GM10248 (cell line): Measurements from ENCODE around the gene SLC66A2.

Experiments used
- CTCF ChIA-PET: fragments of 300-600 bp; sonication (Branson Sonifier 250); formaldehyde crosslinking; extraction: SDS; loops from one replicate; lab custom pipeline; 2021; ENCODE audit warnings: antibody characterized with exemption; lab: Yijun Ruan, JAX
- POLR2A ChIA-PET: fragments of 350-650 bp; sonication (Branson Sonifier 250); formaldehyde crosslinking; extraction: SDS; loops from one replicate; lab custom pipeline; 2020; ENCODE audit warnings: antibody characterized with exemption; lab: Yijun Ruan, JAX
- DNase-seq: peaks from one replicate; pipeline ENCODE4 v3.0.0; 2012; ENCODE audit errors: extremely low spot score
- TF ChIP-seq, protein P1 (sequence below): IDR thresholded peaks from 2 replicates; pipeline ENCODE4 v1.5.1; 2012; ENCODE audit warnings: mild to moderate bottlenecking, low read depth; ENCODE audit errors: extremely low read depth, missing control alignments, control extremely low read depth

Gene SLC66A2

DNA sequence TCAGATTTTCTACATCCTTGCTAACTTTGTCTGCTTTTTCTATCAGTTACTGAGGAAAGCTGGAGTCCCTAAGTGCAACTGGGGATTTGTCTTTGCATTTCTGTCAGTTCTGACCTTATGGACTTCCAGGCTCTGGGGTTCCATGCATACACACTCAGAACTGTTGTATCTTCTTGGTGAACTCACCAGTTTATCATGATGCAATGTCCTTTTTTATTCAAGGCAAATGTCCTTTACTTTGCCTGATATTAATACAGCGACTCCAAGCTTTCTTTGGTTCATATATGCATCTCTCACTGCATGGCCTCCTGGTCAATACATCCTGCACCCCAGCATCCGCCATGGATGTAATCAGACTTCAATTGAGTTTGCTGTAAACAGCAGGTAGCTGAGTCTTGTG lies 44.7 kb downstream of the SLC66A2 start:
- no peak for DNase-seq
- TF ChIP-seq, protein P1, sequence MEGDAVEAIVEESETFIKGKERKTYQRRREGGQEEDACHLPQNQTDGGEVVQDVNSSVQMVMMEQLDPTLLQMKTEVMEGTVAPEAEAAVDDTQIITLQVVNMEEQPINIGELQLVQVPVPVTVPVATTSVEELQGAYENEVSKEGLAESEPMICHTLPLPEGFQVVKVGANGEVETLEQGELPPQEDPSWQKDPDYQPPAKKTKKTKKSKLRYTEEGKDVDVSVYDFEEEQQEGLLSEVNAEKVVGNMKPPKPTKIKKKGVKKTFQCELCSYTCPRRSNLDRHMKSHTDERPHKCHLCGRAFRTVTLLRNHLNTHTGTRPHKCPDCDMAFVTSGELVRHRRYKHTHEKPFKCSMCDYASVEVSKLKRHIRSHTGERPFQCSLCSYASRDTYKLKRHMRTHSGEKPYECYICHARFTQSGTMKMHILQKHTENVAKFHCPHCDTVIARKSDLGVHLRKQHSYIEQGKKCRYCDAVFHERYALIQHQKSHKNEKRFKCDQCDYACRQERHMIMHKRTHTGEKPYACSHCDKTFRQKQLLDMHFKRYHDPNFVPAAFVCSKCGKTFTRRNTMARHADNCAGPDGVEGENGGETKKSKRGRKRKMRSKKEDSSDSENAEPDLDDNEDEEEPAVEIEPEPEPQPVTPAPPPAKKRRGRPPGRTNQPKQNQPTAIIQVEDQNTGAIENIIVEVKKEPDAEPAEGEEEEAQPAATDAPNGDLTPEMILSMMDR: no peak
- CTCF ChIA-PET: interaction anchor here (1.0 to 1.4 kb wide), 5 partner anchors 10 to 127 kb away, joined by 3 to 4 read pairs (median 3); partner anchors contain the start of genes RBFA and TXNL4A
- POLR2A ChIA-PET: no interaction called here

DNA sequence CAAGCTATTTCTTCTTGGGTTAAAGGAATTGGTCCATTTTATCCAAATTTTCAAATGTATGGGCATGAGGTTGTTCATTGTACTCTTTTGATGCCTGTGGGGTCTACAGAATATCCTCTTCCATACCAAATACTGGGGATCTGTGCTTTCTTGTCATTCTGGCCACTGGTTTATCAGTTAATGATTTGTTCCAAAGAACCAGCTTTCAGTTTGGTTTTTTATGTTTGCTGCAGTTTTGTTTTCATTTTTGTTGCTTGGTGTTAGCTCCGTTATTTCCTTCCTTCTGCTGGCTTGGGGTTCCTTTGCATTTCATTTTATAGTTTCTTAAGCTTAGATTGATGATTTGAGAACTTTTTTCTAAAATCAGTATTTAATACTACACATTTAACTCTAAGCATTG lies 45.5 kb downstream of the SLC66A2 start:
- ChIA-PET POLR2A (no interaction called here), CTCF (interaction anchor here (1.0 to 1.4 kb wide), 5 partner anchors 11 to 128 kb away, joined by 3 to 4 read pairs (median 3); partner anchors contain the start of genes RBFA and TXNL4A)
- TF ChIP-seq, protein P1: no peak
- no peak for DNase-seq

DNA sequence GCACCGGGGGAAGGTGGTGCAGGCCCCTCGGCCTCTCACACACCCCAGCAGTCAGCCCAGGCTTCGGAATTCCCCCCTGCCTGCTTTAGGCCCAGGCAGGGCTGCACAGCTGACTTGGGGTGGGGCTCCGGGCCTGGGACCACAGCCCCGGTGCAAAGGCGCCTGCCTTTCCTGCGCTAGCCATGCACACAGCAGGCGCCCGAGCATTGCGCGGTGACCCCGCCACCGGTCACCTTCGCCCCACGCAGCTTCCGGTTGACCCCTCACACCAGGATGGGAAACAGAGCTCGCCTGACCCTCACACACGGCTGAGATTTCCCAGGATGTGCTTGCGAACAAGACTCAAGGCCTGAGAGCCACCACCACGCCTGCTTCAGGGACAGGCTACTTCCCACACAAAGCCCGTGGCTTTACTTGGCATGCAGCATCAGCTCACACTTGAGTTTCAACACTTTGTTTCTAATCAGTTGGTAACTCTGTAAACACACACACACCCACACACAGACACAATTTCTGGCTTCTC lies 46.0 kb downstream of the SLC66A2 start:
- no peak for DNase-seq
- POLR2A ChIA-PET: no interaction called here
- TF ChIP-seq, protein P1: no peak
- CTCF ChIA-PET: interaction anchor here (1.0 to 1.6 kb wide), 4 partner anchors 12 to 129 kb away, joined by 3 to 4 read pairs (median 4); partner anchors contain the start of gene RBFA

DNA sequence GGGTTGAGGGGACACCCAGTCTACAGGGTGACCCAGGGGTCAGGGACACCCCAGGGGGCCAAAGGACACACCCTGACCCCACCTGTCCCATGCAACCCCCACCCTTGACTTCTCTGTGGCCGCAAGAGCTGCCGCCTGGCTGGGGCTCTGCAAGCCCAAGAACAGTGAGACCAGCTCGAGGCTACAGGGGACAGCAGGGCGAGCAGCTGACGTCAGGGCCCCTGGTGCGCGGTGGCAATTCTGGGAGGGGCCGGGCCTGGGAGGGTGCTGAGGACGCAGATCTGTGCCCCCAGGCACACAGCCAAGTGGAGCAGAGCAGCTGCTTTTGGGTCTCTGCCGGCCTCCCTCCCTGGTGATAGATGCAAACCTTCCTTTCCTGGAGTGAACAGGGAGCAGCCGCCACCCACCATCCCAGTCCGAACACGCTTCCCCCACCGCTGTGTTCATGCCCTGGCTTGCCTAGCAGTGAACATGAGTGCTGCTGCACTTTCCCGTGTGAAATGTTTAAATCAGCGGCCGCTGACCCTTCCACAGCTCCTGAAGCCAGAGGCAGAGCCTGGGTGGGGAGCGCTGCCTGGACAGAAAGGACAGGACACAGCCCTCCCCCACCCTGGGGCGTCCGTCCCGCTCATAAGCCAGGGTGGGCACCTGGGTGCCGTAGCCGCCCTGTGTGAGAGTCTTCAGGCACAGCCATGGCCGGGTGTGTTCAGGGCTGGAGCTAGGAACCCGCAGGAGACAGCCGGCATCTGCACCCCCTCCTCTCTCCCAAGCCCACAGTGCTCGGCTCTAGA lies 46.9 kb downstream of the SLC66A2 start:
- ChIA-PET CTCF (interaction anchor here (0.7 to 1.6 kb wide), 2 partner anchors 24 to 254 kb away, joined by 3 to 4 read pairs; no protein-coding TSS in a partner anchor), POLR2A (no interaction called here)
- no peak for DNase-seq
- TF ChIP-seq, protein P1: no peak

DNA sequence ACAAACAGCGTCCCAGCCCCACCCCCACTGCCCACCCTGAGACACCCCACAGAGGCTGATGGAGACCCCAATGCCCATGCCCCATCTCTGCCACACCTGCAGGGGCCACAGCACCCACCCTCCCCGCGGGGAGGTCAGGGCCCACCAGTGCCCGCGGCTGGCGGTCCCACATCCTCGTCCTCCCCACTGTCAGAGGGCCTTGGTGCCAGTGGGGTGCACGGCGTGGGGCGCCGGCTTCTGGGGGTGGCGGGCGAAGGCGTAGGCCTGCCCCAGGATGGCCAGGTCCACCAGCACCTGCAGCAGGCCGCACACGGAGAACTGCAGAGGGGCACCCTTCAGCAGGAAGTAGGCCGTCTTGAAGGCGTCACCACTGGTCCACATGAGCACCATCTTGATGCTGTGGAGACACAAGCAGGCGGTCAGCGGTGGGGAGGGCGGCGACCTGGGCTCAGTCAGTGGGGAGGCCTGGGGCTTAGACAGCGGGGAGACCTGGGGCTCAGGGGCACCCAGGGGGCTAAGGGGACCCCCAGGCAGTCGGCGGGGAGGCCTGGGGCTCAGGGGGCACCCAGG lies 47.6 kb downstream of the SLC66A2 start:
- TF ChIP-seq, protein P1: no peak
- ChIA-PET POLR2A (no interaction called here), CTCF (interaction anchor here (1.6 kb wide), 1 partner anchor 25 kb away, joined by 4 read pairs; no protein-coding TSS in a partner anchor)
- no peak for DNase-seq

DNA sequence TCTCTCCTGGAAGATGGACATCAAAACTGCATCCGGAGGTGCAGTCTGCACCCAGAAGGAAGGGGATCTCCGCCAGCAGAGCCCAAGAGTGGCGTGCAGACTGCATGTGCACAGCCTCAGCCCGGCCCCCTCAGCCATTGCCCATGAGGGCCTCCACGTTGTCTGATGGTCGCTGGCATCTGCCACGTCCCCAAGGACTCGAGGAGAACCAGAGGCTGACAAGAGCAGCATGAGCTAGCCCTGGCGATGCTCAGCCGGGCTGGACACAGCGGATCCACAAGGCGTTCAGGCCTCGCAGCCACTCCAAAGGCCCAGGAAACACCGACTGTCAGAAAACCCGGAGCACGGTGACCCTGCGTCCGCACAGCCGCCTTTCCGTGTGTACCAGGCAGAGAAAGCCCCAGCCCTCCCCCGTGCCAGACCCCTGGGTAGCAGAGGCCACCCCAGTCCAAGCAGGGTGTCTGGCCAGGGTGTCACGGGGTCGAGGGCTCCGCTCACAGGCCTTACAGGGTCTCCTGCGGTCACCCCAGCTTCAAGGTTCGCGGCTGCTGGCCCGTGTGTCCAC lies 48.3 kb downstream of the SLC66A2 start:
- DNase-seq: no peak
- TF ChIP-seq, protein P1: no peak
- CTCF ChIA-PET: no interaction called here
- POLR2A ChIA-PET: no interaction called here
